HT-29 (cell line): ENCODE data around the gene CREB3L1. TPM values are rescaled to one million over a fixed set of nuclear protein-coding genes. Genes with fewer than 3 reads are reported as not detected.

Source experiments
- DNase-seq: peaks from one replicate; pipeline ENCODE4 v3.0.0-alpha.2; 2015; ENCODE audit warnings: low spot score
- total RNA-seq: library from RNA; depleted of rRNA; stranded (reverse); fragments of >200 nt; shearing (Covaris generic); gene quantifications from 2 replicates; pipeline ENCODE4 v1.2.3, GENCODE V29; 2014

The CREB3L1 gene
- total RNA-seq, 1 experiment from 2014 or later = 64.2 TPM

GRCh38 chr11:46273511-46274205 is 3.8 kb upstream of the CREB3L1 start:
- DNase-seq = peak; percentile 88

GRCh38 chr11:46275964-46276641 is 1.4 kb upstream of the CREB3L1 start:
- DNase-seq = peak; percentile 88

- DNase-seq = peak; percentile 95
These were observed 195 bp upstream of the CREB3L1 start for GRCh38 chr11:46277313-46277621.

GRCh38 chr11:46278387-46279125 is 1.1 kb downstream of the CREB3L1 start:
- peak; percentile 90 for DNase-seq

- peak; percentile 70 for DNase-seq
These were observed 2.0 kb downstream of the CREB3L1 start for GRCh38 chr11:46279126-46280099.

GRCh38 chr11:46280706-46281105 is 3.2 kb downstream of the CREB3L1 start:
- DNase-seq = no peak

GRCh38 chr11:46281371-46281831 is 3.9 kb downstream of the CREB3L1 start:
- DNase-seq = peak; percentile 90

GRCh38 chr11:46285173-46285572 is 7.7 kb downstream of the CREB3L1 start:
- no peak for DNase-seq

- no peak for DNase-seq
These were observed 8.2 kb downstream of the CREB3L1 start for GRCh38 chr11:46285594-46286033.

- DNase-seq = no peak
These were observed 9.3 kb downstream of the CREB3L1 start for GRCh38 chr11:46286789-46287188.

- no peak for DNase-seq
These were observed 11.0 kb downstream of the CREB3L1 start for GRCh38 chr11:46288451-46288850.

- no peak for DNase-seq
These were observed 12.5 kb downstream of the CREB3L1 start for GRCh38 chr11:46290011-46290410.

GRCh38 chr11:46290598-46291309 is 13.3 kb downstream of the CREB3L1 start:
- DNase-seq = peak; percentile 71

GRCh38 chr11:46291441-46292150 is 14.1 kb downstream of the CREB3L1 start:
- no peak for DNase-seq

GRCh38 chr11:46293066-46293465 is 15.6 kb downstream of the CREB3L1 start:
- DNase-seq = no peak

- no peak for DNase-seq
These were observed 16.2 kb downstream of the CREB3L1 start for GRCh38 chr11:46293641-46294103.

- no peak for DNase-seq
These were observed 17.2 kb downstream of the CREB3L1 start for GRCh38 chr11:46294365-46295309.

- DNase-seq = no peak
These were observed 18.0 kb downstream of the CREB3L1 start for GRCh38 chr11:46295312-46296058.
